ENCODE data around the gene CLMN. TPM values are rescaled to one million over a fixed set of nuclear protein-coding genes. Genes with fewer than 3 reads are reported as not detected.
"Not testable (repeated sequence)": the region's sequence is repeated elsewhere in the genome, so short reads cannot be mapped to it uniquely, and the experiment has no call there.

CLMN gene
- total RNA-seq, 1 donor from 2014 or later = 10.8 TPM

DNA sequence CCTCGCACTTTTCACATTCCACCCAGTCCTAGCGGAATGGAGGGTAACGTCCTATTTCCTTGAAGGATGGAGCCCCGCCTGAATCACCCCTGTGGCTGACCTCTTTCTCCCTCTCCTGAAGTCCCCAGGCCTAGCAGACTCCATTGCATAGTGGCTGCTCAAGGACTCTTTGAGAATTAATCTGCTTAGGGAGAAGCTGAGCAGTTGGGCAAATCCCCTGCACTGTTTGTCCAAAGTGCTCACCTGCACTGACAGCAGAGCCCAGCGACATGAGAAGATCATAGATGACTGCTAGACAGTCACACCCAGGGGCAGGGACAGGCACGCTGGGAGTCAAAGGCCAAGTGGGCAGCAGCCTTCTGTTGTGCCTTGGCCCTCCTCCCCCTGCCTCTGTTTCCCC is 124.7 kb downstream of the CLMN start:
- DNase-seq (ENCODE audit: low spot score) = no peak

DNA sequence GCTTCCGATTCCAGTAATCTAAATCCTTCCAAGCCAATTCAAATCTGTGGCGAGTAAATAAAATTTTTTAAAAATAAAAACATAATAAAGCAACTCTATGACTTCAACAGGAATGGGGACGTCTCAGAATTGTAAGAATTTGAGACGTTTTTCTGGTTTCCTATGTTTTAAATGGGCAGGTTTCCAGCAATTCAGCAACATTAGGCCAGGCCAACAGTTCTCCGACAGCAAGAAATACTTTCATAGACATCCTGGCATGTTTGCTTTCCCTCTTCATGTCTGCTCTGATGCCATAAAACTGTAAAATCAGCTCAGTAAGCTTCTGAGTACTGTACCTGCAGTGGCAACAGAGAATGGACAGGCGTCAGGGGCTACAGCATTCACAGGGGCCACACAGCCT is 126.6 kb downstream of the CLMN start:
- DNase-seq (ENCODE audit: low spot score) = peak; percentile 46

- no peak for DNase-seq (ENCODE audit: low spot score)
These were observed 127.4 kb downstream of the CLMN start for GRCh38 chr14:95192311-95192710.

- DNase-seq (ENCODE audit: low spot score) = no peak
These were observed 128.1 kb downstream of the CLMN start for GRCh38 chr14:95191445-95192199.

DNA sequence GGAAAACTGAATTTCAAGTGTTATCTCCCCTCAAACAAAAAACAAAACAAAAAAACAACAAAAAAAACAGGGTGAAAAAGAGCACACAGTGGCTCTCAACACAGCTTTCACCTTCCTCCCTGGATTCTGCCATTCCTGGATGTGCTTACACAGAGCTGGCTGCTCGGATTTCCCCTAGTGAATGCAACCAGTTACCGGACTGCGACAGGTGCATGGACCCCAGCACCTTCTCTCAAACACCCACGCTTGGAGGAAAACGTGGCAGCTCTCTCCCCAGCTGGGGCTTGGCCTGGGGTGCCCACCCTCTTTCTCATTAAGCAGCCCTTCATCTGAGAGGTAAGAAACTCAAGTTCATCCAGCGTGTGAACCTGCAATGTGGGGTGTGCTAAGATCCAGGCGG is 128.9 kb downstream of the CLMN start:
- no peak for DNase-seq (ENCODE audit: low spot score)

DNA sequence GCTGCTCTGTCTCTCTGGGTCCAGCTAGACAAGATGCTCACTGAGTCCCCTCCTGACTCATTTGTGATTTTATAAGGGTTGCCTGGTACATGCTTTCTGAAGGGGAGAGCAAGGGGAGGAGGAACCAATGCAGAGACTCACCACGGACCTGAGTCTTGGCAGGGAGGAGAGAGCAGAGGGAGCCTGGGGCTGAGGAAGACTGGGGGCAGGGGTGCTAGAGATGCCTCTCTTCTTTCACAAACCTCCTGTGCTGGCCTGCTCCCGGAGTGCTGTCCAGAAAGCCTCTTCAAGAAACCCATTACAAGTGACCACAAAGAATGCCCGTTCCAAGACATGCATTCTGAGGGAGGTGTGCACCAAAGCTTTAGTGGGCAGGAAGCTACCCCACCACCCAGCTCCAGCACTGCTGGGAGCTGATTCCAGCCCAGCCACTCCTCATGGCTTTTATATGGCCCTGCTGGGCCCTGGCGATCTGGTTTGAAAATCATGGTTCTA is 129.3 kb downstream of the CLMN start:
- no peak for DNase-seq (ENCODE audit: low spot score)

DNA sequence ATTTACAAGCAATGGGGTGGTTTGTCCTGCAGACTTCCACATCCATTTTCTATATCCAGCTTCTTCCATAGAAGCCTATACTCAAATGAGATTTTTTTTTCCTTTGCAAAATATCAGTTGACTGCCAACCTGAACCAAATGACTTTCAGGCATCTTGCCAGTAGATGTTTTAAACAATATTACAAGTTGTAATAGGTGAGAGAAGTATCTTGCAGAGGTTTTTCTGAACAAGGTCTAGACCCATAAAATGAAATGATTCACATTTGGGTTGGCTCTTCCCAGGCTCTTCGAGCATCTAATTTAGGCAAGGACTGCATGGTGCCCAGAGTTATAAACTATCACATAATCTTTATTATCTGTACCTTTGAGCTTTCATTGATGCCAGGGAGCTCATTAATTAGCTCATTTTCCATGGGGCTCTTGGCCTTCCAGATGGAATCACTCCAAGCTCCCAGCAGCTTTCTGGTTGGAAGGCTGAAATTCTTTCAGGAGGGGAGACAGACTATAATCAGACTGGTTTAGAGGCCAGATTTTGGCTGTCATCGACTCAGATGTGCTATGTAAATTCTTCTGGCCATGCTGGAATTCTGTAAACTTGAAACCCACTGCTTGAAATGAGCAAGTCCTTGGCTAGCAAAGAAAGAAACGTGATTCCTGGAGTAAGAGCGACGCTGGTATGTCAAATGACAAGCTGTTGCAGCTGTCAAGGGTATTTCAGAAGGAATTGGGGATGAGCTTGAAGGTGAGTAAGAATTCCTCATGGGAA is 130.2 kb downstream of the CLMN start:
- DNase-seq (ENCODE audit: low spot score) = peak; percentile 87

DNA sequence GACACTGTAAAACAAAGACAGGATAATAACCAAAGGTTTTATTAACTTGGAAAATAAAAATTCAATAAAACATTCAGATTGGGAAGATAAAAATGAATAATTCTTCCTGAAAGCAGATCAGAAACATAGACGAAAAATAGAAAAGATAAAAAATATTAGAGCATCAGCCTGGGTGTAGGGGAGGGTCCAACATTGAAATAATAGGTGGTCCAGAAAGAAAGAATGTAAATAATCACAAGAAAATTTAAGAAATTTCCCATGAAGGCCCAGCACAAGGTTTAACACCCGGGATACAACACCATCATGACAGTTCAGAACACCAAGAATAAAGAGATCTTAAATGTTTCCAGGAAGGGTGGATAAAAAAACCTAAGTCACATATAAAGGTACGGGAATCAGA is 131.3 kb downstream of the CLMN start:
- DNase-seq (ENCODE audit: low spot score) = no peak

DNA sequence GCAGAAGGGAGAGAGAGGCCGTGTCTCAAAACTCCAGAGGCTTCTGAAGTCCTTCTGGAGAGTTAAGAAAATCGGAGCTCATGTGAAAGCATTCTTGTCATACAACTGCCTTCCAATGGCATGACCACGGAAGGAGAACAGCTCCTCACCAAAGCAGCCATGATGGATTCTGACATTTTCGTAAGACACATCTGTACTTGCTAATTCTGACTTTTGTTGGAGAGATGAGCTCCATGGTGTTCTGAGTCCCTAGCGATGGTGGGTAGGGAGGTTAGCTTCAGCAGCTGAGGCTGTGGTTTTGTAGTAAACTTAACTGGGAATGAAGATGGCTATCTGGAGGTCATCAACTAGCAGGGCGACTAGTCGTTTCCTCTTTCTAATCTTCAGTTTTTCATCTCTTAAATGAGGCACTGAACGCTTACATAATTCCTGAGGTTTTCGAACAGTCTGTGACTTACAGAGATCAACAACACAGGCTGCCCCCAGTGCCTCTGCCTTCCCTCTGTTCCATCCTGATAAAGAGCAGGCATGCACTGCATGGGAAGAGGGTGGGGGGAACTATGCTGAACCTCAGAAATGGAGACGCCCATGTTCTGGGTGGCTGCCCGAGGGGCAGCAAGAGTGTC is 133.8 kb downstream of the CLMN start:
- DNase-seq (ENCODE audit: low spot score) = peak; percentile 70

DNA sequence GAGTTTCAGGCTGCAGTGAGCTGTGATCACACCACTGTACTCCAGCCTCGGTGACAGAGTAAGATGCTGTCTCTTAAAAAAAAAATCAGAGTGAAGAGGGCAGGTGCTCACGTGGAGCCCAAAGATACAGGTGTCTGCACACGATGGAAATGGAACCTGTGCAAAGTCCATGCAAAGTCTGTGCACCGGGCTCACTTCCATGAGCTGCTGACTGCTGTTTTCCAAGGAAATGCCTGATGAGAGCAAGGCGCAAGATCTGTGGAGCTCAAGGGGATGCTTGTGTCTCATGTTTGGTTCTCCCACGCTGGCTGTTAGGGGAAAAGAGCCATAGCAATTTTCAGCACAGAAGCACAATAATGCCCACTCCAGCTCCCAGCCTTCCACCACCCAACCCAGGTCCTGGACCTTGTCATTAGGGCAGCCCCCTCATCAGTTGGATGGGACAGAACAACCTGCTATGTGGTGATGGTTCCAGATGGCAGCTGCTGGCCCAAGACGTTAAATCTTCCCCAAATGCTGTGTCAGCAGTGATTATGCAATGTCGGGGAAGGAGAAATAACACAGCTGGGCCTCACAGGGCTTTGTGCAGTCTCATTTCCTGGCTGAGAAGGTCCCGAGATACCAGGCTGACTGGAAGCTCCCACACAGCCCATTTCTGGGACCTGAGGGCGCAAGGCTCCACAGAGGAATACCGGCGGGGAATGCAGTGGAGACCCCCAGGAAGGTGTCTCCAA is 134.5 kb downstream of the CLMN start:
- DNase-seq (ENCODE audit: low spot score) = peak; percentile 84

- DNase-seq (ENCODE audit: low spot score) = no peak
These were observed 135.3 kb downstream of the CLMN start for GRCh38 chr14:95184413-95184790.

- peak; percentile 44 for DNase-seq (ENCODE audit: low spot score)
These were observed 135.9 kb downstream of the CLMN start for GRCh38 chr14:95183532-95184412.

- DNase-seq (ENCODE audit: low spot score) = no peak
These were observed 136.6 kb downstream of the CLMN start for GRCh38 chr14:95183082-95183481.

DNA sequence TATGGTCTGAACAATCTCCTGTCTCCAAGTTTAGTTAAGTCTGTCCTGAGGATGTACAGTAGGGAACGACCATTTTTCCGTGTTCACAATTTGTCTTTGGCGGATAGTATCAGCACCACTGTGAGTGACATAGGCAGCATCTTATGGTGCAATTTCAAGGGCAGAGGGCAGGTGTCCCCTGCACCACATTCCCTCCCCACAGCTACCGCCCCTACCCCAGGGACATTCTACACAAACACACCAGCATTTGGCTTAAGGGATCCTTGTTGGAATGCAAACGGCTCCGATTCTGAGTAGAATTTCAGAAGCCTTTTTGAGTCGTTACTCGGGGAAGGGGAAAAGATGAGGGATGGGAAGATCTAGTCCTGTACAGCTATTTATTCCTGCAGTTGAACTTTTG is 137.3 kb downstream of the CLMN start:
- DNase-seq (ENCODE audit: low spot score) = no peak

GRCh38 chr14:95180966-95181741 is 138.6 kb downstream of the CLMN start:
- no peak for DNase-seq (ENCODE audit: low spot score)

DNA sequence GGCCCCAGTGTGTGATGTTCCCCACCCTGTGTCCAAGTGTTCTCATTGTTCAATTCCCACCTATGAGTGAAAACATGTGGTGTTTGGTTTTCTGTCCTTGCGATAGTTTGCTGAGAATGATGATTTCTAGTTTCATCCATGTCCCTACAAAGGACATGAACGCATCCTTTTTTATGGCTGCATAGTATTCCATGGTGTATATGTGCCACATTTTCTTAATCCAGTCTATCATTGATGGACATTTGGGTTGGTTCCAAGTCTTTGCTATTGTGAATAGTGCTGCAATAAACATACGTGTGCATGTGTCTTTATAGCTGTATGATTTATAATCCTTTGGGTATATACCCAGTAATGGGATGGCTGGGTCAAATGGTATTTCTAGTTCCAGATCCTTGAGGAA is 144.0 kb downstream of the CLMN start:
- DNase-seq (ENCODE audit: low spot score) = not testable (repeated sequence)

GRCh38 chr14:95174184-95174792 is 145.4 kb downstream of the CLMN start:
- DNase-seq (ENCODE audit: low spot score) = peak; percentile 38

DNA sequence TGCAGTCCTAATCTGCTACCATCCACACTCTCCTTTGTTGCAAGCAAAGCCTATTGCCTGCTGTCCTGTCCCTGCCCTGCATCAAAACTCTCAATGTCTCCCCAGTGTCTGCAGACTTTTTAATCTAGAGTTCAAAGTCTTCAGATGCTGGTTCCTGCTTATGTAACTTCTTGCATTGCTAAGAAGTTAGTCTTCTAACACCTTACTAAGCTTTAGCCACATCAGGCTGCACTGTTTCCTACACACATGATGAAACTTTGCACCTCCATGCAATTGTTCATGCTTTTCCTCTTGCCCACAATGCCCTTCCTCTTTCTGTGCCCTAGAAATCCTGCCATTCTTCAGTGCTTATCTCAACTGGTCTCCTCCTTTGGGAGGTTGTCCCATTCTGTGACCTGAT is 146.2 kb downstream of the CLMN start:
- DNase-seq (ENCODE audit: low spot score) = no peak

DNA sequence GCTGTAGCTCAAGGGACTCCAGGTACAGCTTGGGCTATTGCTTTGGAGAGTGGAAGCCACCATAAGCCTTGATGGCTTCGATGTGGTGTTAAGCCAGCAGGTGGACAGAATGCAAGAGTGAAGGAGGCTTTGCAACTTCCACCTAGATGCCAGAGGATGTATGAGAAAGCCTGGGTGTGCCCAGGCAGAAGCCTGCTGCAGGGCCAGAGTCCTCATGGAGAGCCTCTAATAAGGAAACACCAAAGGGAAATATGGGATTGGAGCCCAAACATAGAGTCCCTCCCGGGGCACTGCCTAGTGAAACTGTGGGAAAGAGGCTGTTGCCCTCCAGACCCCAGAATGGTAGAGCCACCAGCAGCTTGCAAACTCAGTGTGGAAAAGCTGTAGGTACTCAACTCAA is 152.5 kb downstream of the CLMN start:
- DNase-seq (ENCODE audit: low spot score) = no peak

GRCh38 chr14:95165517-95165916 is 154.2 kb downstream of the CLMN start:
- DNase-seq (ENCODE audit: low spot score) = no peak
